Lower lobe of right lung (tissue), 2 donors: Measurements from ENCODE around the gene IL17B. TPM values are rescaled to one million over a fixed set of nuclear protein-coding genes. Genes with fewer than 3 reads are reported as not detected.
"Not testable (repeated sequence)": the region's sequence is repeated elsewhere in the genome, so short reads cannot be mapped to it uniquely, and the experiment has no call there.

ENCODE experiments used
- ATAC-seq, 2 donors: fragments of 200-7000 bp; cut with Tn5 transposase; one replicate each; pipeline ENCODE4 v1.9.1; 2020 to 2022; ENCODE audit warnings: mild to moderate bottlenecking in 2 of 2, moderate library complexity in 2 of 2
- DNase-seq: peaks from one replicate; pipeline ENCODE4 v3.0.0-alpha.2; 2020
- H3K27ac ChIP-seq: fragments of 200-600 bp; one replicate; pipeline ENCODE4 v1.8.0; 2022
- H3K27me3 ChIP-seq: fragments of 200-600 bp; one replicate; pipeline ENCODE4 v1.8.0; 2022; ENCODE audit warnings: low read depth
- H3K36me3 ChIP-seq: fragments of 200-600 bp; one replicate; pipeline ENCODE4 v1.8.0; 2022; ENCODE audit warnings: mild to moderate bottlenecking
- H3K4me1 ChIP-seq: fragments of 200-600 bp; one replicate; pipeline ENCODE4 v1.8.0; 2022
- H3K4me3 ChIP-seq: fragments of 200-600 bp; one replicate; pipeline ENCODE4 v1.8.0; 2022; ENCODE audit warnings: mild to moderate bottlenecking
- H3K9me3 ChIP-seq: fragments of 200-600 bp; one replicate; pipeline ENCODE4 v1.8.0; 2022
- CTCF ChIP-seq: fragments of 200-600 bp; IDR thresholded peaks from one replicate; pipeline ENCODE4 v1.8.0; 2022; ENCODE audit warnings: antibody characterized with exemption, mild to moderate bottlenecking
- intact Hi-C: fragments of 100-400 bp; cut with DNase I; formaldehyde crosslinking; loops from one replicate; pipeline ENCODE4 v1.11.0; 2022
- total RNA-seq: library from RNA; stranded (reverse); fragmentation: NEBNext Ultra II Directional; extraction: Animal tissue kit (Norgen Biotek cat#: 25700); gene quantifications from one replicate; pipeline ENCODE4 v1.2.1, GENCODE V29; 2021
- donor health status: DM: no; HTN: yes; CAD: no; lungs with severe emphysema.

Gene IL17B
- total RNA-seq, 1 donor from 2014 or later = not detected

- Histone ChIP-seq H3K27ac (no peak overlapping the region), H3K27me3 (no peaks in the 10 kb centered on the region), H3K4me1 (peaks cover 17% of the 10 kb centered on the region), H3K36me3 (no peaks in the 10 kb centered on the region), H3K4me3 (no peak overlapping the region), H3K9me3 (no peaks in the 10 kb centered on the region)
- no peak for TF ChIP-seq CTCF
- intact Hi-C loops = no loop called here
- no peak for ATAC-seq
- DNase-seq = no peak
Measured at GRCh38 chr5:149391524-149391923, 12.4 kb upstream of the IL17B start.

- DNase-seq, H3K9me3 ChIP-seq, ATAC-seq, H3K27ac ChIP-seq, H3K27me3 ChIP-seq, H3K36me3 ChIP-seq, H3K4me3 ChIP-seq, intact Hi-C loops: not testable (repeated sequence)
- peaks cover 21% of the 10 kb centered on the region for H3K4me1 ChIP-seq
Measured at GRCh38 chr5:149391076-149391475, 12.0 kb upstream of the IL17B start.

GRCh38 chr5:149389552-149390495 is 10.7 kb upstream of the IL17B start:
- H3K27ac ChIP-seq = no peak overlapping the region

GRCh38 chr5:149388498-149389190 is 9.6 kb upstream of the IL17B start:
- ATAC-seq = no peak
- DNase-seq = no peak
- H3K27me3 ChIP-seq = no peaks in the 10 kb centered on the region
- intact Hi-C loops = no loop called here
- TF ChIP-seq CTCF = no peak
- H3K9me3 ChIP-seq = no peaks in the 10 kb centered on the region
- H3K4me1 ChIP-seq = peaks cover 34% of the 10 kb centered on the region
- H3K27ac ChIP-seq = no peak overlapping the region
- no peak overlapping the region for H3K4me3 ChIP-seq
- H3K36me3 ChIP-seq = no peaks in the 10 kb centered on the region

More at GRCh38 chr5:149389552-149390495, 10.7 kb upstream of the IL17B start:
- Histone ChIP-seq H3K9me3 (no peaks in the 10 kb centered on the region), H3K27me3 (no peaks in the 10 kb centered on the region), H3K36me3 (no peaks in the 10 kb centered on the region), H3K4me1 (peaks cover 29% of the 10 kb centered on the region), H3K4me3 (no peak overlapping the region)
- intact Hi-C loops = no loop called here
- DNase-seq = no peak
- no peak for ATAC-seq
- no peak for TF ChIP-seq CTCF

GRCh38 chr5:149387982-149388381 is 8.9 kb upstream of the IL17B start:
- Histone ChIP-seq H3K4me3 (no peak overlapping the region), H3K27ac (peak overlapping the region; percentile 65), H3K36me3 (no peaks in the 10 kb centered on the region), H3K4me1 (peaks cover 41% of the 10 kb centered on the region), H3K27me3 (no peaks in the 10 kb centered on the region), H3K9me3 (no peaks in the 10 kb centered on the region)
- ATAC-seq (no peak), DNase-seq (no peak)
- no peak for TF ChIP-seq CTCF
- intact Hi-C loops = no loop called here
